ENCODE measurements around the gene TCP1.
"Not testable (repeated sequence)": the region's sequence is repeated elsewhere in the genome, so short reads cannot be mapped to it uniquely, and the experiment has no call there.

The TCP1 gene

DNA sequence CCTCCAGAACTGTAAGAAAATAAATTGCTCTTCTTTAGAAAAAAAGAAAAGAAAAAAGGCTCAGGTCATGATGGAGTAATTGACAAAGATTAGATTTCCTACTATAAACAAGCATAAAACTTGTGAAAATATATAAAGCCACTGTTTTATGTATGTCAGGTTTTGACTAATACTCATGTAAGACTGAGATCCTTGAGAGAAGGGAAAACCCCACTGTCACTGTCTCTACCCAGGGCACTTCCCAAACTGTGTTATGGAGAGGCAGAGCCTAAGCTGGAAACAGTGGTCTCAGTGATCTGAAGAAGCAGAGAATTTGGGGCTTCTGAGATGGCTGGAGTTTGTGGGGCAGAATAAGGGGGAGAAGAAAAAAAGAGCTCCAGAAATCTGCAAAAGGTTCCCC is 19.9 kb downstream of the TCP1 start:
- no peak for FAIRE-seq

DNA sequence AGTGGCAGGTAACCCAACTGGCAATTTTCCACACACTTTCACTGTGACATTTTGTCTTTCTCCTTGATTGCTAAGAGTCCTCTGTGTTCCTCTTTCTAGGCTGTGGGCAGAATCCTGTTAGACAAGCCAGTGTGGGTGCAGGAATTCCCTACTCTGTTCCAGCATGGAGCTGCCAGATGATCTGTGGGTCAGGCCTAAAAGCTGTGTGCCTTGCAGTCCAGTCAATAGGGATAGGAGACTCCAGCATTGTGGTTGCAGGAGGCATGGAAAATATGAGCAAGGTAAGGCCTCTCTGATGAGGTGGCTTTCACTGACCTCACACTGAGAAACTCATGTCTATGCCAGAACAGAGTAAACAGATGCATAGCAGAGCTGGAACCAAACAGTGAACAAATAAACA is 22.5 kb downstream of the TCP1 start:
- FAIRE-seq: no peak

DNA sequence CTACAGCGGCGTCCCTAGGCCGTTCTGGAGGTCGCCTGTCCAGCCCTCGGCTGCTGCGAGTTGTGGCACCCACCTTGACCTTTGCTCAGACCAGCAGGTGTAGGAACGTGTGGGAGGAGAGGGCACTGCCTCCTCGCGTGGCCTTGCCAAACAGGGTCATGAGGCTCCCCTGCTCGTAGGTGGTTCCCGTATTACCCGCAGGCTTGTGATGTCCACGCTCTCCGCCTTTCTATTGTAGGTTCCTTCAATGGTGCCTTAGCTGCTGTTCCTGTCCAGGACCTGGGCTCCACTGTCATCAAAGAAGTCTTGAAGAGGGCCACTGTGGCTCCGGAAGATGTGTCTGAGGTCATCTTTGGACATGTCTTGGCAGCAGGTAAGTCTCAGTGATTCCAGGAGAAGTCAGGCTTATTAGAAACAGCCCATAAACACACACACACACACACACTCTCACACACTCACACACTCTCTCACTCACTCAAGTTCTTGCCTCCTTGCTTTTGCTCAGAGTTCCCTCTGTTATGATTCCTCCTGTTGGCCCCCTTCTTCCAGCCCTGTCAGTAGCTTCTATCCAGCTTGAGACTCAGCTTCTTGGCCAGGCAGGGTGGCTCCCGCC is 26.6 kb downstream of the TCP1 start:
- no peak for FAIRE-seq

GRCh38 chr6:159761873-159762680 is 27.3 kb downstream of the TCP1 start, which contains the start of gene ACAT2:
Gene ACAT2 (plus strand): TSS chr6:159762045. CDS start chr6:159762088, 43 bp downstream.
- peak; percentile 41 for FAIRE-seq

DNA sequence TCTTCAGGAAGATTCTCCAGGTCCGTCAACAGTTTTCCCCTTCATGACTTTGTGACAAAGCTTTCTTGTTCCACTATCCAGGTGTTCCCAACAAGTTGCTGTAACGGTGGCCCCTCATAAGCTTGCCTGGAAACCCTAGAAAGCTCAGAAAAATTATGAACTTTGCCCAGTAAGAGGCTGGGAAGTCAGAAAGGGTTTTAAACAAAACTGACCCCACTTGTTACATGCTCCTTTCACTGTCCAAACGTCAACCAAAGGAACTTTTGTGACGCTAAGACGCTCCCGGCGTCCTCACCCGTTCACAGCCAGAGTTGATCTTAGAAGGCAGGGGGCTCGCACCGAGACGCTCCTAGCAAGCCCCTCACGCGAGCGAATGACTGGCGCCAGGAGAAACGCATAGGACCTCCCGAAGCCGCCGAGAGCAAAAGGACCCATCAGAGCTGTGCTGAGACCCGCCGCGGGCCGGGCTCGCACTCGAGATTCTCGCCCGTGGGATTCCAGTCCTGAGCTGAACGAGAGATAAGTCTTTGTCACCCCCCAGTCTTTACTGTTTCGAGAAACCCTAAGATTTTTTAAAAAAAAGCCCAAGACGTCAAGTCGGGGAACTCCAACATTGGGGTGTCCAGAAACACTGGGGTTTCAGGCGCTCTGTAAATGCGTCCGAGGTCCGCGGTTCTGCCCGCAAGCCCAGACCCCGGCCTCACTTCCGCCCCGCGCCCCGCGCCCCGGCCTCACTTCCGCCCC is 28.1 kb downstream of the TCP1 start:
- FAIRE-seq: no peak

DNA sequence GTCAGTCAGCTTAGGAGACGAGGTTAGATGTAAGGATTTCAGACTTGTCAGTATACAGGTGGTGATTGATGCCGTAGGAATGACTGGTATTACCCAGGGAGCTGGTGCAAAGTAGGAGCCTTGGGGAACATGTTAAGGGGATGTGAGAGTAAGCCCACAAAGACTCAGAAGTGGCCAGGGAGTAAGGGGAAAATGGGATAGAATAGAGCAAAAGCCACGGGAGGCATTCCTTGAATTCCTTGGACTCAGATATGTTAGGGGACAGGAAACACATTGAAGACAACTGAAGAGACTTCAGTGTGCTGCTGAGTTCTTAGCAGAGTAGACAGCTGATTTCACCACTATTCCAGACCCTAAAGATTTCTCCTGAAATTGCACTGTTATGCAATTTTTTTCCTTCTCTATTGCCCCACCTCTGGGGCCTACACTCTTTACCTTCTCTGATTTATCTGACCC is 28.8 kb downstream of the TCP1 start:
- FAIRE-seq: no peak

- no peak for FAIRE-seq
Observed at GRCh38 chr6:159759645-159760044, 29.8 kb downstream of the TCP1 start.

GRCh38 chr6:159758031-159759001 is 31.1 kb downstream of the TCP1 start:
- FAIRE-seq: no peak

DNA sequence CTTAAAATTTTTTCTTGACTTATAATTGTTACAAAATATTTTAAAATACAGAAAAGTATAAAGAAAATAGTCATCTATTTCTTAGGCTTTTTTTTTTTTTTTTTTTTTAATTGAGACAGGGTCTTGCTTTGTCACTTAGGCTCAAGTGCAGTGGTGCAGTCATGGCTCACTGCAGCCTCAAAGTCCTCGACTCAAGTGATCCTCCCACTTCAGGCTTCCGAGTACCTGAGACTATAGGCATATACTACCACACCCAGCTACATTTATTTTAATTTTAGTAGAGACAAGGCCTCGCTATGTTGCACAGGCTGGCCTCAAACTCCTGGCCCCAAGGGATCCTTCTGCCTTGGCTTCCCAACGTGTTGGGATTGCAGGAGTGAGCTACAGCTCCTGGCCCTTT is 32.9 kb downstream of the TCP1 start:
- no peak for FAIRE-seq

GRCh38 chr6:159754959-159755914 is 34.2 kb downstream of the TCP1 start:
- FAIRE-seq: no peak

DNA sequence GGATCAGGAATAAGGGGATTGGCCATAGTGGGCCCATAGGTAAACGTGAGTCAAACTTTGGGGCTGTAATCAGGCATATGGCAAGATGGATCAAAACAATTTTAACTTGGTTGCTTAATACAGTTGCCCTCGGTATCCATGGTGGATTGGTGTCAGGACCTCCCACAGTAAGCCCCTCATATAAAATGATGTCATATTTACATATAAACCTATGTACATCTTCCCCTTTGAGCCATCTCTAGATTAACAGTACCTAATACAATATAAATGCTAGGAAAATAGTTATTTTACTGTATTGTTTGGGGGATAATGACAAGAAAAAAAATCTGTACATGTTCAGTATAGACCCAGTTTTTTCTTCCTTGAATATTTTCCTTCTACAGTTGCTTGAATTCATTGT is 35.0 kb downstream of the TCP1 start:
- FAIRE-seq: no peak

DNA sequence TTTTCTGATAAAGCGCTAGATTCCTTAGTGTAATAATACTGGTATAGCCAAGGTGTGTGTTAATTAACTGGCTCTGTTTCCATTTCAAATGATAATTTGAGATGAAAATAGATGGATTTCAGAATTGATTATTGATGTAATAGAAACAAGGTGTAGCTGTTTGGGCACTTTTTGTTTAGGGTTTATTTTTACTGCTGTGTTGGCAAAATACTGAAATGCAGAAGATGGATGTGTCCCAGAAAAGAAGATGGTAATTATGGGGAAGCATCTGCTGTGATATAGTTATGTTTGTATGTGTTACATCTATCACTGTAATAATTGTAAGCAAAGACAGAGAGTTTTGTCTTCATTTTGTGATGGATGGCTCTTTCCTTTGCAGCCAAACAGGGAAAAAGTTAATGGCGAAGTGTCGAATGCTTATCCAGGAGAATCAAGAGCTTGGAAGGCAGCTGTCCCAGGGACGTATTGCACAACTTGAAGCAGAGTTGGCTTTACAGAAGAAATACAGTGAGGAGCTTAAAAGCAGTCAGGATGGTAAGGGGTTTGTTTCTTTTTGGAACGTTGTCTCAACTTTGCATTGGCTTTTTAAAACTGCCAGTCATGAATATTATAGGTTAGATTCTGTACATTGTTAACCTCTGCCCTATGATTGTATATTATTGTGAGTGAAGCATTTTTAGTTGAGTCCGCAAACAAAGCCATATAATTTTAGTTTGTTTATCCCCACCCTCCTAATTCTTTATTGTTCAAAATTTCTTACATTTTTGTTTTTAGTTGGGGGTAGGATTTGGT is 36.1 kb downstream of the TCP1 start:
- FAIRE-seq: no peak

- FAIRE-seq: no peak
Observed at GRCh38 chr6:159751448-159751847, 38.0 kb downstream of the TCP1 start.

DNA sequence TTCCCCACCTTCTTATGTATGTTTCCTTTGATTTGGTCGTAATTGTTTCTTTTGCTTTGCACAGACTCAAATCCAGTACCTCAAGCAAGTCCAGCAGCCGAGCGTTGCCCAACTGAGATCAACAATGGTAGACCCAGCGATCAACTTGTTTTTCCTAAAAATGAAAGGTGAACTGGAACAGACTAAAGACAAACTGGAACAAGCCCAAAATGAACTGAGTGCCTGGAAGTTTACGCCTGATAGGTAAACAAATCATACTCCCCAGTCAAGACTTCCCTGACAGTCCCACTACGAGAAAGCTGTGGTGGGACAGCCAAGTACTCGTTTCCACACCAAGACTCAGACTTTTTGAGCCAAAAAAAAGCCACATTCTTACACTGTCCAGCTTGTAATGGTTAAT is 41.3 kb downstream of the TCP1 start:
- not testable (repeated sequence) for FAIRE-seq

GRCh38 chr6:159746759-159747158 is 42.6 kb downstream of the TCP1 start:
- FAIRE-seq: no peak

GRCh38 chr6:159745081-159745480 is 44.3 kb downstream of the TCP1 start:
- no peak for FAIRE-seq

- FAIRE-seq: no peak
Observed at GRCh38 chr6:159742165-159742564, 47.2 kb downstream of the TCP1 start.

DNA sequence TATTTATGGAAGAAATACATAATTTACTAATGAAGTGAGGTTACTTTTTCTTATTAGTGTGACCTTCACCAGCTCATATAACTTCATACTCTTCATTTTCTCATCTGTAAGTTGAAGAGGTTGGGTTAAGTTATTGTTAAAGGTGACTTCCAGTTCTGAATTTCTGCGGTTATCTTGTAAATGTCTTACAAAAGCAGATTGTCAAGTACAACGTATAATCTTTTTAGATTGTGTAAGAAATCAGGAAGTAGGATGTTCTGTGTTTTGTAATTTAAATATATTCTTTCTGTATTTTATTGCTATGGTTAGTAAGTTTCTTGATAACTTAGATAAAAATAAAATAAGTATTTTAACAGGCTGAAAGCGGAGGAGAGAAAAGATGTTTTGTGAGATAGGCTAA is 50.1 kb downstream of the TCP1 start:
- no peak for FAIRE-seq

- FAIRE-seq: no peak
Observed at GRCh38 chr6:159736908-159737307, 52.5 kb downstream of the TCP1 start.

DNA sequence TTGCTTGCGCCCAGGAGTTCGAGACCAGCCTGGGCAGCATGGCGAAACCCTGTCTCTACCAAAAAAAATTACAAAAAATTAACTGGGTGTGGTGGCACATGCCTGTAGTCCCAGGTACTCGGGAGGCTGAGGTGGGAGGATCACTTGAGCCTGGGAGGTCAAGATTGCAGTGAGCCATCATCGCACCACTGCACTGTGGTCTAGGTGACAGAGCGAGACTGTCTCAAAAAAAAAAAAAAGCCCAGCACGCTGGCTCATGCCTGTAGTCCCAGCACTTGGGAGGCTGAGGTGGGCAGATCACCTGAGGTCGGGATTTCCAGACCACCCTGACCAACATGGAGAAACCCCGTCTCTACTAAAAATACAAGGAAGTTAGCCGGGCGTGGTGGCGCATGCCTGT is 56.0 kb downstream of the TCP1 start:
- FAIRE-seq: not testable (repeated sequence)

Data from TTC549 (cell line).